HL-60 (cell line): ENCODE results near the gene EIF4G2.

Experiments used
- GABPA ChIP-seq: IDR thresholded peaks from 2 replicates; pipeline ENCODE4 v1.6.1; 2012; ENCODE audit warnings: low read depth
- POLR2AphosphoS5 ChIP-seq: IDR thresholded peaks from 2 replicates; pipeline ENCODE4 v1.6.1; 2012; ENCODE audit warnings: low read depth
- REST ChIP-seq: IDR thresholded peaks from 2 replicates; pipeline ENCODE4 v1.6.1; 2012; ENCODE audit warnings: low read depth; ENCODE audit not compliant: insufficient replicate concordance
- SPI1 ChIP-seq: IDR thresholded peaks from 2 replicates; pipeline ENCODE4 v1.6.1; 2012; ENCODE audit warnings: low read depth, mild to moderate bottlenecking, borderline replicate concordance
- TF ChIP-seq, protein P1 (sequence below): IDR thresholded peaks from one replicate; pipeline ENCODE4 v1.5.1; 2011; ENCODE audit warnings: low read length, control low read depth, inconsistent platforms; ENCODE audit not compliant: insufficient read depth

GRCh38 chr11:10807493-10808234, 1.1 kb downstream of the EIF4G2 start:
- TF ChIP-seq, protein P1, sequence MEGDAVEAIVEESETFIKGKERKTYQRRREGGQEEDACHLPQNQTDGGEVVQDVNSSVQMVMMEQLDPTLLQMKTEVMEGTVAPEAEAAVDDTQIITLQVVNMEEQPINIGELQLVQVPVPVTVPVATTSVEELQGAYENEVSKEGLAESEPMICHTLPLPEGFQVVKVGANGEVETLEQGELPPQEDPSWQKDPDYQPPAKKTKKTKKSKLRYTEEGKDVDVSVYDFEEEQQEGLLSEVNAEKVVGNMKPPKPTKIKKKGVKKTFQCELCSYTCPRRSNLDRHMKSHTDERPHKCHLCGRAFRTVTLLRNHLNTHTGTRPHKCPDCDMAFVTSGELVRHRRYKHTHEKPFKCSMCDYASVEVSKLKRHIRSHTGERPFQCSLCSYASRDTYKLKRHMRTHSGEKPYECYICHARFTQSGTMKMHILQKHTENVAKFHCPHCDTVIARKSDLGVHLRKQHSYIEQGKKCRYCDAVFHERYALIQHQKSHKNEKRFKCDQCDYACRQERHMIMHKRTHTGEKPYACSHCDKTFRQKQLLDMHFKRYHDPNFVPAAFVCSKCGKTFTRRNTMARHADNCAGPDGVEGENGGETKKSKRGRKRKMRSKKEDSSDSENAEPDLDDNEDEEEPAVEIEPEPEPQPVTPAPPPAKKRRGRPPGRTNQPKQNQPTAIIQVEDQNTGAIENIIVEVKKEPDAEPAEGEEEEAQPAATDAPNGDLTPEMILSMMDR = no peak
- TF ChIP-seq GABPA (no peak), POLR2AphosphoS5 (no peak), SPI1 (peak; percentile 54; the same call in 1 of the 2 replicates), REST (no peak)
